LNCaP clone FGC (cell line): Measurements from ENCODE around the gene SBF2.
A peak's percentile ranks its signal among the peaks of the same experiment; 100 is the strongest.

Experiments
- DNase-seq: peaks from one replicate; pipeline ENCODE4 v3.0.0-alpha.2; 2011; ENCODE audit warnings: low read depth
- H3K4me3 ChIP-seq: 2 replicates; pipeline ENCODE4 v1.5.1; 2011; ENCODE audit warnings: mild to moderate bottlenecking, low read depth, low read length, control low read depth
- CTCF ChIP-seq: IDR thresholded peaks from 2 replicates; pipeline ENCODE4 v1.5.1; 2012; ENCODE audit warnings: mild to moderate bottlenecking; ENCODE audit not compliant: control insufficient read depth, insufficient read depth; ENCODE audit errors: extremely low read depth

The SBF2 gene

DNA sequence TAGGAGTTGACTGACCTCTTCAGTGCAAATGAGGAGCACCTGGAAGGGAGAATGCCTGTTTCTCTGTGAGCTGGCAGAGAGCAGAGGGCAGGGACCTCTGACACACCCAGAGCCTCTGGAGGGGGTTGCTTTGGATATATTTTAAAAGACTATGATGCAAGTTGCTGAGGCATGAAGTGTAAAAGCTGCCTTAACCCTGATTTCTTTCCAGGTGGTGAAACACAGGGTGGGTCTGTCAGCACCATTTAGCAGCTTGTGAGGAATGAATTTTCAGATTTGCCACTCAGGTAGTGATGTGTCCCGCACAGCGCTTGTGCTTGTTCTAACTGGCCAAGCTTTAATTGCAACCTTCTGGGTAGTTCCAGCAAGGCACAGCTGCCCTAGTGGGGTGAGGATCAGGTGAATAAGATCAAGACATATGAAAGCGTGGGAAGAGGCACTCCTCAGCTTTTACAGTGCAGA lies 540.0 kb downstream of the SBF2 start:
- no peak overlapping the region for H3K4me3 ChIP-seq
- no peak for TF ChIP-seq CTCF
- DNase-seq: no peak

- no peak for DNase-seq
- H3K4me3 ChIP-seq: no peak overlapping the region
- no peak for TF ChIP-seq CTCF
Measured at GRCh38 chr11:9753021-9753420, 541.0 kb downstream of the SBF2 start.

DNA sequence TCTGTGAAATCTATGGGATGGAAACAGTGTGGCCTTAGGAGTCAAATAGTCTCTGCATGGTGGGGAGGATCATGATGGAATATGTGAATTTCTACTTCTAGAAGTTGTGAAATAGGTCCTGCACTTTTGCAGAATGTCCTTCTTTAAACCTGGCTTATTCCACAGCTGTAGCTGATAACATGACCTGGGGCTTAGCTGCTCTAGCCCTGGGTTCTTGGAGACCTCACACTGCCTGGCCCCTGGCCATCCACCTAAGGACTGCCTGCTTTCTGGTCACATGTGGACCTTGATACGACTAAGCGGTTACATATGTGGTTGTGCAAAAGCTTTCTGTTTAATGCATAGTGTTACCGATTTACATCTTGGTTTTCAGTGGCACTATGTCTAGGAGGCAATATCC lies 541.9 kb downstream of the SBF2 start:
- no peak for TF ChIP-seq CTCF
- no peak for DNase-seq
- H3K4me3 ChIP-seq: no peak overlapping the region

DNA sequence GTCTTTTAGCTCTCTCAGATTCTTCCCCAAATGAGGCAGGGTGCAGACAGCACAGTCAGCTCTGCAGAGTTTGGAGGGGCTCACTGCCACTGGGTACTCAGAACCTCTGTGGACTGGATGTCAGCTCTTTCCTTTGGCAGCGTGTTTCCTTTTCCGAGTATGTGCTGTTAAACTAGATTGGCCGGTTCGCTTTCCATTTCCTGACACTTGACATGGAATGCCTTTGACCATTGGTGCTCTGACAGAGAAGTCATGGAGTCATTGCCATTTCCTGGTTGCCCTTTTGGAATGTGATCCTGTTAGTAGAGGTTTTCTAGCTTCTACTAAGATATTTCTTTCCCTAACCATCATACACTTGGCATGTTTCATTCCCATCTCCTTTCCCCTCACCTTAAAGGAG lies 543.5 kb downstream of the SBF2 start:
- DNase-seq: peak; percentile 39
- TF ChIP-seq CTCF: no peak
- H3K4me3 ChIP-seq: no peak overlapping the region

DNA sequence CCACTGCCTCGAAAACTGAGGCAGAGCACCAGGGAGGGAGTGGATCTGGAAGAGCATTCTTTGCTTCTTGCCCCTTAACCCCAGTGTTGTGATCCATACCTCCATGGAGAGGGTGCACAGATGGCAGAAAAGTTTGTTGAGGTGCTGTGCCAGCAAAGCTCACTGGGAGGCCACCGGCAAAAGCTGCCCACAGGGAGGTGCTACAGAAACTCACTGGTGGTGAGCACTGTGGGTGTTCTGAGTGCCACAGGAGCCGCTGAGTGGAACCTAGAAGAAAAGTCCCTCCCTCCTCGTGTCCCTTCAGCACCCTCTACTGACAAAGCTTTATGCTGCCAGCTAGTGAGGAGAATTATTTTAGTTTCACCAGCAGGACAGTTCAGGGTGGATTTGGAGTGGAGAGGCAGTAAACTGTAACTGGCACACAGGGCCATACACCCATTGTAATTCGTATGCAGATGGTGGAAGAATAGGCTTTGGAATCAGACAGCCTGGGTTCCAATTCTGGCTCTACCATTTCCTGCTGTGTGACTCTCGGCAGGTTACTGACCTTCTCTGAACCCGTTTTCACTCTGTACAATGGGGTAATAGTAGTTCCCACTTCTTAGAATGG lies 545.6 kb downstream of the SBF2 start:
- no peak overlapping the region for H3K4me3 ChIP-seq
- peak; percentile 56 for DNase-seq

DNA sequence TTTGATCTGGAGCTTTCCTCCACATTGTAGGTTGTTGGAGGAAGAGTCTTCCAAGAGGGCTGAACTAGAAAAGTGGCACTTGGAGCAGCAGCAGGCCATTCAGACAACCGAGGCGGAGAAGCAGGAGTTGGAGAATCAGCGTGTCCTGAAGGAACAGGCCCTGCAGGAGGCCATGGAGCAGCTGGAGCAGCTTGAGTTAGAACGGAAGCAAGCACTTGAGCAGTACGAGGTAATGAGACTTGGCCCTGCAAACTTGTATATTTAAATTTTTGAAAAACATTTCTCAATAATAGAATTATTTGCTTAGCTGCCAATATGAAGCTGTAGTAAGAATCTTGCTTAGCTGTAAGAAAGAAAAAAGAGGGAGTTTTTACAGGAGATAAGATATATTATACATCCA lies 546.2 kb downstream of the SBF2 start:
- no peak for DNase-seq
- TF ChIP-seq CTCF: no peak
- H3K4me3 ChIP-seq: no peak overlapping the region

More for the DNA sequence above, 545.6 kb downstream of the SBF2 start:
- TF ChIP-seq CTCF: peak; percentile 91

DNA sequence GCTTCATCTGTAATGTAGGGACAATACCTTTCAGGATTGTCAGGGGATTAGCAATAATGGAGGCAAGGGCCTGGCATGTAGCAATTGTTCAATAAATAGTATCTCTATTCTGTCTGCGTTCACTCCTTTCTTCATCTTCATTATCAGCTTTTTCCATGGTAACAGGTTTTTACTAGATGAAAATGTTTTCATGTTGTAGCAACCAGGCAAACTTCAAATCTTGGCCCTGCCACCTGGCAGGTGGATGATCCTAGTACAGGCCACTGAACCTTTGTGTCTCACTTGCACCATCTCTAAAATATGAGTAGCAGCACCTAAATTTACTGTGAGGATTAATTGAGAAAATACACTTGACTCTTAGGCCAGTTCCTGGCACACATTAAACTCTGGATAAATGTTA lies 546.8 kb downstream of the SBF2 start:
- no peak overlapping the region for H3K4me3 ChIP-seq
- no peak for TF ChIP-seq CTCF
- no peak for DNase-seq
